ENCODE data around the gene TMEM94. TPM values are rescaled to one million over a fixed set of nuclear protein-coding genes. Genes with fewer than 3 reads are reported as not detected.

Gene TMEM94
- total RNA-seq, 1 donor from 2014 or later: 86.4 TPM

DNA sequence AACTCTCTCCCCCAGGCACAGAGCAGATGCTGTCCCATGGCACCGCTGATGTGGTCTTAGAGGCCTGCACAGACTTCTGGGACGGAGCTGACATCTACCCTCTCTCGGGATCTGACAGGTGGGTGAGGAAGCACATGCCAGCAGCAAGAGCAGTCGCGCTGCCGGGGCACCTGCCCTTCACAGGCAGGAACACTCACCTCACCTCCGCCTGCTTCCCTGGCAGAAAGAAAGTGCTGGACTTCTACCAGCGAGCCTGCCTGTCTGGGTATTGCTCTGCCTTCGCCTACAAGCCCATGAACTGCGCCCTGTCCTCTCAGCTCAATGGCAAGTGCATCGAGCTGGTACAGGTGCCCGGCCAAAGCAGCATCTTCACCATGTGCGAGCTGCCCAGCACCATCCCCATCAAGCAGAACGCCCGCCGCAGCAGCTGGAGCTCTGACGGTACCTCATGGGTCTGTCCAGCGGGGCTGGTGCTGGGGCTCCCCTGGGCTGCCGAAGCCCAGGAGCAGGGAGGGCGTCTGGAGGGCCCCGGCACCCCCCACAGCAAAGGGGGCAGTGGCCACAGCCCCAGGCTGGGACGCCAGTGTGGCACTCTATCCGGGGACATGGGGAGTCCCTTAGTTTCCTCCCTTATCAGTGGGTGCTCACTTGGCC is 37.2 kb downstream of the TMEM94 start:
- Histone ChIP-seq H3K36me3 (ENCODE audit: control insufficient read depth, insufficient read depth, low read length) (peaks cover 1% of the 10 kb centered on the region), H3K4me3 (ENCODE audit: low read depth, low read length) (no peak overlapping the region), H3K27me3 (ENCODE audit: control insufficient read depth, insufficient read depth, low read length) (no peaks in the 10 kb centered on the region)
- TF ChIP-seq, protein P1, sequence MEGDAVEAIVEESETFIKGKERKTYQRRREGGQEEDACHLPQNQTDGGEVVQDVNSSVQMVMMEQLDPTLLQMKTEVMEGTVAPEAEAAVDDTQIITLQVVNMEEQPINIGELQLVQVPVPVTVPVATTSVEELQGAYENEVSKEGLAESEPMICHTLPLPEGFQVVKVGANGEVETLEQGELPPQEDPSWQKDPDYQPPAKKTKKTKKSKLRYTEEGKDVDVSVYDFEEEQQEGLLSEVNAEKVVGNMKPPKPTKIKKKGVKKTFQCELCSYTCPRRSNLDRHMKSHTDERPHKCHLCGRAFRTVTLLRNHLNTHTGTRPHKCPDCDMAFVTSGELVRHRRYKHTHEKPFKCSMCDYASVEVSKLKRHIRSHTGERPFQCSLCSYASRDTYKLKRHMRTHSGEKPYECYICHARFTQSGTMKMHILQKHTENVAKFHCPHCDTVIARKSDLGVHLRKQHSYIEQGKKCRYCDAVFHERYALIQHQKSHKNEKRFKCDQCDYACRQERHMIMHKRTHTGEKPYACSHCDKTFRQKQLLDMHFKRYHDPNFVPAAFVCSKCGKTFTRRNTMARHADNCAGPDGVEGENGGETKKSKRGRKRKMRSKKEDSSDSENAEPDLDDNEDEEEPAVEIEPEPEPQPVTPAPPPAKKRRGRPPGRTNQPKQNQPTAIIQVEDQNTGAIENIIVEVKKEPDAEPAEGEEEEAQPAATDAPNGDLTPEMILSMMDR (IDR thresholded peaks at IDR 0.05; ENCODE audit: insufficient read depth, low read length, poor library complexity, severe bottlenecking): no peak
- no peak for DNase-seq (ENCODE audit: low read depth)

DNA sequence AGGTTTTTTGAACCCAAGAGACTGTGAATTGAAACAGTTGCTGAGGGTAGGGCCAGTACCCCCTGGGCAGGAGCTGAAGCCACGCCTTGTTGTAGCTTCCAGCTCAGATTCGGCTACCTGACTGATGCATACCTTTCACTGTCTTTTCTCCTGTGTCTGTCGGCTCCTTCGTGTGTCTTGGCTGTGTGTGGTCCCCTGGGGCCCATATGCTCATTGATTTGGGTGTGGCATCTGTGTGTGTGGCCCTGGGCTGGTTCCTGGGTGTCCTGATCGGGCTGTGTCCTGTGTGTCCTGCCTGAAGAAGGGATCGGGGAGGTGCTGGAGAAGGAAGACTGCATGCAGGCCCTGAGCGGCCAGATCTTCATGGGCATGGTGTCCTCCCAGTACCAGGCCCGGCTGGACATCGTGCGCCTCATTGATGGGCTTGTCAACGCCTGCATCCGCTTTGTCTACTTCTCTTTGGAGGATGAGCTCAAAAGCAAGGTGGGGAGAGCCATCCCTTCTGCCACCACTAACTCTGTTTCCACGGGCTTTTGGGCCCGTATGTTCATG is 38.0 kb downstream of the TMEM94 start:
- Histone ChIP-seq H3K4me3 (ENCODE audit: low read depth, low read length) (no peak overlapping the region), H3K27me3 (ENCODE audit: control insufficient read depth, insufficient read depth, low read length) (no peaks in the 10 kb centered on the region), H3K36me3 (ENCODE audit: control insufficient read depth, insufficient read depth, low read length) (peaks cover 1% of the 10 kb centered on the region)
- DNase-seq (ENCODE audit: low read depth): no peak
- TF ChIP-seq, protein P1 (IDR thresholded peaks at IDR 0.05; ENCODE audit: insufficient read depth, low read length, poor library complexity, severe bottlenecking): no peak

DNA sequence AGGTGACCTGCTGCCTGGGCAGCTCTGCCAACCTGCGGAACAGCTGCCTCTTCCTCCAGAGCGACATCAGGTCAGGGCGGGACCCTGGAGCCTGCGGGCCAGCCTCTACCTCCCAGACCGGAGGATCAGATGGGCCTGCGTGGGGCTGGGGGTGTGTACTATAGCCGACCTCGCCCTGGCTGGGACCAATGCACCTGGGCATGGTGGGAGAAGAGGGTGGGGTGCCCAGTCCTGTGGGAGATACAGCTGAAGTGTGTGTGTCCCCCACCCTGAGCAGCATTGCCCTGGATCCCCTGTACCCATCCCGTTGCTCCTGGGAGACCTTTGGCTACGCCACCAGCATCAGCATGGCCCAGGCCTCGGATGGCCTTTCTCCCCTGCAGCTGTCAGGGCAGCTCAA is 39.6 kb downstream of the TMEM94 start:
- TF ChIP-seq, protein P1 (IDR thresholded peaks at IDR 0.05; ENCODE audit: insufficient read depth, low read length, poor library complexity, severe bottlenecking): no peak
- peaks cover 1% of the 10 kb centered on the region for H3K36me3 ChIP-seq (ENCODE audit: control insufficient read depth, insufficient read depth, low read length)
- H3K4me3 ChIP-seq (ENCODE audit: low read depth, low read length): no peak overlapping the region
- H3K27me3 ChIP-seq (ENCODE audit: control insufficient read depth, insufficient read depth, low read length): no peaks in the 10 kb centered on the region
- no peak for DNase-seq (ENCODE audit: low read depth)

DNA sequence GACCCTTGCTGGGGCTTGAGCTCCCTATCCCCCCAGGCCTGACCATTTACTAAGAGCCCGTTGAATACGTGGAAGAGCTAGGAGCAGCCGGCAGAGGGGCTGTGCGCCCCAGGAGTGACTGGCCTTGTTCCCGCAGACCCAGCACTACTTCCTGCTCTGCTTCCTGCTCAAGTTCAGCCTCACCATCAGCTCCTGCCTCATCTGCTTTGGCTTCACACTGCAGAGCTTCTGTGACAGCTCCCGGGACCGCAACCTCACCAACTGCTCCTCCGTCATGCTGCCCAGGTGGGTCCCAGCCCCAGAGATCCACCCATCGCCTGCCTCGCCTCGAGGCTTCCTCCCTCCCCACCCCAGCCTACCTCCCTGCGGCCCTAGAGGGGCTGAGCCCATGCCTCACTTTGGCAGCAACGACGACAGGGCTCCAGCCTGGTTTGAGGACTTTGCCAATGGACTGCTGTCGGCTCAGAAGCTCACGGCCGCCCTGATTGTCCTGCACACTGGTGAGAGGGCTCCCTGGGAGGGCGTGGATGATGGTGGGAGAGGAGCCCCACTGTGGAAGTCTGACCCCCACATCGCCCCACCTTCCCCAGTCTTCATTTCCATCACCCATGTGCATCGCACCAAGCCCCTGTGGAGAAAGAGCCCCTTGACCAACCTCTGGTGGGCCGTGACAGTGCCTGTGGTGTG is 41.7 kb downstream of the TMEM94 start:
- no peak for DNase-seq (ENCODE audit: low read depth)
- TF ChIP-seq, protein P1 (IDR thresholded peaks at IDR 0.05; ENCODE audit: insufficient read depth, low read length, poor library complexity, severe bottlenecking): no peak
- H3K4me3 ChIP-seq (ENCODE audit: low read depth, low read length): no peak overlapping the region
- H3K27me3 ChIP-seq (ENCODE audit: control insufficient read depth, insufficient read depth, low read length): no peaks in the 10 kb centered on the region
- peaks cover 1% of the 10 kb centered on the region for H3K36me3 ChIP-seq (ENCODE audit: control insufficient read depth, insufficient read depth, low read length)

DNA sequence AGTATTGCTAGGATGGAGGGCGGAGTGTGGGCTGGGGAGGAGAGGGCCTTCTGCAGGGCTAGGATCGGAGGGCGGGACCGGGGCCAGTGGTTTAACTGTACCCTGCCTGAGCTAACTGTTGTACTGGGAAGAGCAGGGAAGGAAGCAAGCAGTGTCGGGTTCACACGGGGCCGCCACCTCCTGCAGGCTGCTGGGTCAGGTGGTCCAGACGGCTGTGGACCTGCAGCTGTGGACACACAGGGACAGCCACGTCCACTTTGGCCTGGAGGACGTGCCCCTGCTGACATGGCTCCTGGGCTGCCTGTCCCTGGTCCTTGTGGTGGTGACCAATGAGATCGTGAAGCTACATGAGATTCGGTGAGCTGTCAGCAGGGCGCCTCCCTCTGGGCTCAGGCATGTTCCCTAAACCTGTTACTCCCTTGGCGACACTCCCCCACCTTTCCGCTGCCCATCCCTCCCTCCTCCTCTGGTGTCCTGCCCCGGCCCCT is 42.3 kb downstream of the TMEM94 start:
- peaks cover 1% of the 10 kb centered on the region for H3K36me3 ChIP-seq (ENCODE audit: control insufficient read depth, insufficient read depth, low read length)
- no peak for DNase-seq (ENCODE audit: low read depth)
- no peaks in the 10 kb centered on the region for H3K27me3 ChIP-seq (ENCODE audit: control insufficient read depth, insufficient read depth, low read length)
- TF ChIP-seq, protein P1 (IDR thresholded peaks at IDR 0.05; ENCODE audit: insufficient read depth, low read length, poor library complexity, severe bottlenecking): no peak
- H3K4me3 ChIP-seq (ENCODE audit: low read depth, low read length): no peak overlapping the region

Data from kidney epithelial cell (primary cell).